Suprapubic skin (tissue), 4 donors: ENCODE data around the gene SH2D6.

Experiments
- EP300 ChIP-seq: sonication (generic); formaldehyde crosslinking; IDR thresholded peaks from one replicate; pipeline ENCODE4 v1.6.1; 2017; ENCODE audit warnings: antibody characterized with exemption
- POLR2AphosphoS5 ChIP-seq, 3 donors: sonication (generic); formaldehyde crosslinking; IDR thresholded peaks; one replicate each; pipeline ENCODE4 v1.6.1; 2017; ENCODE audit warnings: antibody characterized with exemption in 3 of 3
- TF ChIP-seq, protein P1 (sequence below), 2 donors: fragments of 200-600 bp in 1 of 2; fragments of 450-650 bp in 1 of 2; sonication (generic) in 1 of 2; IDR thresholded peaks; one replicate each; pipeline ENCODE4 v1.5.1; 2016 to 2019; ENCODE audit warnings: antibody characterized with exemption in 2 of 2, mild to moderate bottlenecking in 1 of 2, moderate library complexity in 1 of 2

DNA sequence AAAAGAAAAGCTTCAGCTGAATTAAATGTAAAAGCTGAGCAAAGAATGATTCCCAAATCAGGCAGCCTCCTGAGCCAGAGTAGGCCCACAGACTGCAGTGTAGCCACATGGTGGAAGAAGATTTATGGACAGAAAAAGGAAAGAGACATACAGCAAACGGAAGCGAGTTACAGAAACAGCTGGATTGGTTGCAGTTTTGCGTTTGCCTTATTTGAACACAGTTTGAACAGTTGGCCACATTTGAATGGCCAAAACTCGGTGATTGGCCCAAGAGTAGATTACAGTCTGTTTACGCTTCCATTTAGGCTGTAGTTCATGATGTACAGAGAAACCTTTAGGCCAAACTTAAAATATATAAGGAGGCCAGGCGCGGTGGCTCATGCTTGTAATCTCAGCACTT lies 35.1 kb downstream of the SH2D6 start:
- TF ChIP-seq, protein P1, sequence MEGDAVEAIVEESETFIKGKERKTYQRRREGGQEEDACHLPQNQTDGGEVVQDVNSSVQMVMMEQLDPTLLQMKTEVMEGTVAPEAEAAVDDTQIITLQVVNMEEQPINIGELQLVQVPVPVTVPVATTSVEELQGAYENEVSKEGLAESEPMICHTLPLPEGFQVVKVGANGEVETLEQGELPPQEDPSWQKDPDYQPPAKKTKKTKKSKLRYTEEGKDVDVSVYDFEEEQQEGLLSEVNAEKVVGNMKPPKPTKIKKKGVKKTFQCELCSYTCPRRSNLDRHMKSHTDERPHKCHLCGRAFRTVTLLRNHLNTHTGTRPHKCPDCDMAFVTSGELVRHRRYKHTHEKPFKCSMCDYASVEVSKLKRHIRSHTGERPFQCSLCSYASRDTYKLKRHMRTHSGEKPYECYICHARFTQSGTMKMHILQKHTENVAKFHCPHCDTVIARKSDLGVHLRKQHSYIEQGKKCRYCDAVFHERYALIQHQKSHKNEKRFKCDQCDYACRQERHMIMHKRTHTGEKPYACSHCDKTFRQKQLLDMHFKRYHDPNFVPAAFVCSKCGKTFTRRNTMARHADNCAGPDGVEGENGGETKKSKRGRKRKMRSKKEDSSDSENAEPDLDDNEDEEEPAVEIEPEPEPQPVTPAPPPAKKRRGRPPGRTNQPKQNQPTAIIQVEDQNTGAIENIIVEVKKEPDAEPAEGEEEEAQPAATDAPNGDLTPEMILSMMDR (IDR thresholded peaks at IDR 0.05) = no peak
- no peak for TF ChIP-seq EP300
- TF ChIP-seq POLR2AphosphoS5 (IDR thresholded peaks at IDR 0.05) = no peak
